GM19328 (cell line): Measurements from ENCODE around the gene MGLL.

Source experiments
- ATAC-seq: cut with Tn5 transposase; IDR thresholded peaks from one replicate; pipeline ENCODE4 v1.9.1; 2021; ENCODE audit warnings: mild to moderate bottlenecking, moderate library complexity; ENCODE audit not compliant: unreplicated experiment

Gene MGLL

GRCh38 chr3:127760361-127760760, 62.0 kb downstream of the MGLL start:
- no peak for ATAC-seq

GRCh38 chr3:127759826-127760225, 62.5 kb downstream of the MGLL start:
- ATAC-seq, result no peak

GRCh38 chr3:127758013-127758412, 64.3 kb downstream of the MGLL start:
- ATAC-seq, result no peak

GRCh38 chr3:127755305-127755681, 67.0 kb downstream of the MGLL start:
- ATAC-seq, result no peak

GRCh38 chr3:127754411-127755304, 67.7 kb downstream of the MGLL start:
- no peak for ATAC-seq

GRCh38 chr3:127753898-127754410, 68.4 kb downstream of the MGLL start:
- ATAC-seq, result no peak

GRCh38 chr3:127753338-127753737, 69.0 kb downstream of the MGLL start:
- ATAC-seq, result no peak

- ATAC-seq, result no peak
These were observed 70.5 kb downstream of the MGLL start for GRCh38 chr3:127751782-127752181.

- no peak for ATAC-seq
These were observed 71.1 kb downstream of the MGLL start for GRCh38 chr3:127751163-127751621.

- no peak for ATAC-seq
These were observed 71.9 kb downstream of the MGLL start for GRCh38 chr3:127750226-127751031.

- no peak for ATAC-seq
These were observed 72.5 kb downstream of the MGLL start for GRCh38 chr3:127749787-127750225.

- no peak for ATAC-seq
These were observed 73.0 kb downstream of the MGLL start for GRCh38 chr3:127749361-127749760.

GRCh38 chr3:127748754-127749327, 73.5 kb downstream of the MGLL start:
- ATAC-seq, result no peak

- no peak for ATAC-seq
These were observed 74.4 kb downstream of the MGLL start for GRCh38 chr3:127747751-127748521.

GRCh38 chr3:127747066-127747465, 75.2 kb downstream of the MGLL start:
- ATAC-seq, result no peak

GRCh38 chr3:127746400-127747057, 75.8 kb downstream of the MGLL start:
- no peak for ATAC-seq

- ATAC-seq, result no peak
These were observed 76.5 kb downstream of the MGLL start for GRCh38 chr3:127745656-127746399.

GRCh38 chr3:127744875-127745274, 77.4 kb downstream of the MGLL start:
- ATAC-seq, result no peak

GRCh38 chr3:127744253-127744815, 78.0 kb downstream of the MGLL start:
- ATAC-seq, result no peak
